ENCODE data around the gene RASGEF1C.
"Not testable (repeated sequence)": the region's sequence is repeated elsewhere in the genome, so short reads cannot be mapped to it uniquely, and the experiment has no call there.

The RASGEF1C gene

DNA sequence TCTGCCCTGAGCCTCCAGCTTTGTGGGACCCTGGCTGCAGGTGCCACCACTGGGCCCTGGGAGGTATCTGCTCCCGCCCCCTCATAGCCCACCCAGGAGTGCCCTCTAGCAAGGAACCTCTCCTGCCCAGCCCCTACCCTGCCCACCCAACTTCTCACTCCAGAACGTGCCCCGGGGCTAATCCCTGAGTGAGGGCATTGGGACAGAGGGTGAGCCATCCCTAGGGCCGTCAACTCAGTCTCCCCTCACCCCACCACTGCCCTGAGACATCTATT lies 2.7 kb upstream of the RASGEF1C start:
- no peak overlapping the region for H3K4me3 ChIP-seq (ENCODE audit: low read depth, low read length)
- no peak for DNase-seq (ENCODE audit: low read depth)
- TF ChIP-seq, protein P1, sequence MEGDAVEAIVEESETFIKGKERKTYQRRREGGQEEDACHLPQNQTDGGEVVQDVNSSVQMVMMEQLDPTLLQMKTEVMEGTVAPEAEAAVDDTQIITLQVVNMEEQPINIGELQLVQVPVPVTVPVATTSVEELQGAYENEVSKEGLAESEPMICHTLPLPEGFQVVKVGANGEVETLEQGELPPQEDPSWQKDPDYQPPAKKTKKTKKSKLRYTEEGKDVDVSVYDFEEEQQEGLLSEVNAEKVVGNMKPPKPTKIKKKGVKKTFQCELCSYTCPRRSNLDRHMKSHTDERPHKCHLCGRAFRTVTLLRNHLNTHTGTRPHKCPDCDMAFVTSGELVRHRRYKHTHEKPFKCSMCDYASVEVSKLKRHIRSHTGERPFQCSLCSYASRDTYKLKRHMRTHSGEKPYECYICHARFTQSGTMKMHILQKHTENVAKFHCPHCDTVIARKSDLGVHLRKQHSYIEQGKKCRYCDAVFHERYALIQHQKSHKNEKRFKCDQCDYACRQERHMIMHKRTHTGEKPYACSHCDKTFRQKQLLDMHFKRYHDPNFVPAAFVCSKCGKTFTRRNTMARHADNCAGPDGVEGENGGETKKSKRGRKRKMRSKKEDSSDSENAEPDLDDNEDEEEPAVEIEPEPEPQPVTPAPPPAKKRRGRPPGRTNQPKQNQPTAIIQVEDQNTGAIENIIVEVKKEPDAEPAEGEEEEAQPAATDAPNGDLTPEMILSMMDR (IDR thresholded peaks at IDR 0.05; ENCODE audit: control insufficient read depth, extremely low read depth, insufficient read depth) = no peak

DNA sequence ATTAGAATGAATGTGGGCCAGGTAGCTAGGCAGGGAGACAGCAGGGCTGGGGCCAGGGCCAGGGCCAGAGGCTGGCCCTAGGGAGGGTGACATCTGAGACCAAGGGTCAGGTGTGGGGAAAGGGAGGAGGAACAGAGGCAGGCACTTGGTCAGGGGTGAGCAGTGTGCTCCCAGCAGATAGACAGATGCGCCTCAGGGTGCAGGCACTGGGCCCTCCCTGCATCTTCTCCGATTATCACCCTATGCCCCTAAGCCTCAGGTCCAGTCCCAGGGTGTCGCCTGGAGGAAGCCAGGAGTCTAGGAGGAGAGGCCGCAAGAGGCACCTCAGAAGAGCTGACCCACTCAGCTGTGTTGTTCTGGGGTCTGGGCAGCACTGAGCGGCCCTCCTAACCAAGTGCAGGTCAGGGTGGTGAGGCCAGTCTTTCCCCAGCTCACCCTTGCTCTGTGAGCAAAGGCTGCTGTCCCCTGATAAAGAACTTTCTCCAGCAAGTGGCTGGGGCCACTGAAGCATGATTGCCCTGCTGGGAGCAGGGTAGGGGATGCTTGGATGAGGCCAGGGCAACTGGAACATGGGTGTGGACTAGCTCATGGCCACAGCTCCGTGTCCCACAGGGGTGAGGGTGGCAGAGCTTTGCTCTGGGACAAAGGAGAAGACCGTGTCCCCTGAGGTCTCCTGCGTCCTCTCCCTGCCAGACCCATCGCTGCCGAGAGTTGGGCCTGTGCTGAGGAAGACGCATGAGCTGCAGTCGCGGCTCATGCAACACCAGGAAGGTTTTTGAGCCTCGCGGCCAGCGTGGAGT lies 2.1 kb upstream of the RASGEF1C start:
- TF ChIP-seq, protein P1 (IDR thresholded peaks at IDR 0.05; ENCODE audit: control insufficient read depth, extremely low read depth, insufficient read depth) = no peak
- no peak for DNase-seq (ENCODE audit: low read depth)
- H3K4me3 ChIP-seq (ENCODE audit: low read depth, low read length) = no peak overlapping the region

DNA sequence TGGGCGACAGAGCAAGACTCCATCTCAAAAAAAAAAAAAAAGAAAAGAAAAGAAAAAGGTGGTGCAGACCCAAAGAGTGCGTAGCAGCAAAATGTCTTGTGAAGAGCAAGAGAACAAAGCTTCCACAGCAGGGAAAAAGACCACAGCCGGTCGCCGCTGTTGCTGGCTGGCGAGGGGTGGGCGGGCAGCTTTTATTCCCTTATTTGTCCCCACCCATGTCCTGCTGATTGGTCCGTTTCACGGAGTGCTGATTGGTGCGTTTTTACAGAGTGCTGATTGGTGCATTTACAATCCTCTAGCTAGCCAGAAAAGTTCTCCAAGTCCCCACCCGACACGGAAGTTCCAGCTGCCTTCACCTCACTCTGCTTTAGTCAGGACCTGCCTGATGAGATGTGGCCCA lies 1.1 kb upstream of the RASGEF1C start:
- H3K4me3 ChIP-seq (ENCODE audit: low read depth, low read length); DNase-seq (ENCODE audit: low read depth): not testable (repeated sequence)

- peak overlapping the region; percentile 39 for H3K4me3 ChIP-seq (ENCODE audit: low read depth, low read length)
- no peak for DNase-seq (ENCODE audit: low read depth)
- TF ChIP-seq, protein P1 (IDR thresholded peaks at IDR 0.05; ENCODE audit: control insufficient read depth, extremely low read depth, insufficient read depth) = peak; percentile 9; the same call in 1 of the 2 replicates
These were observed 453 bp downstream of the RASGEF1C start for GRCh38 chr5:180208435-180209081.

DNA sequence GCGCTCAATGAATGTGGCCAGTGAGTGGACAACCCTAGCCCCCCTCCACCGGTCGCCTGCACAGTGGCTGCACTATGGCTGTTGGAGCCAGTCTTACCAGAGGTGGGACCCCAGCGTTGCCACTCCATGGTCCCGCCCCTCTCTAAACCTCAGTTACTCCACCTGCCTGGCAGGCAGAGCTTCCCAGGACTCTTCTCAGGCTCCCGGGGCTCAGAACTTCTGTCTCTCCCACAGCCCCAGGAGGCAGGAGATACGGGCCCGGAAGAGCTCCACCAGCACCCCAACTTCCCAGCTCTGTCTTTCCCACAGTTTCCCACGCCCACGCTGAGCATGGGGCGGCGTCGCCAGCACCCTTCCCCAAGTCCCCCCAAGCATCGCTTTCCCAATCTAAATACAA lies 975 bp downstream of the RASGEF1C start:
- TF ChIP-seq, protein P1 (IDR thresholded peaks at IDR 0.05; ENCODE audit: control insufficient read depth, extremely low read depth, insufficient read depth) = no peak
- no peak for DNase-seq (ENCODE audit: low read depth)
- H3K4me3 ChIP-seq (ENCODE audit: low read depth, low read length) = peak overlapping the region; percentile 39

DNA sequence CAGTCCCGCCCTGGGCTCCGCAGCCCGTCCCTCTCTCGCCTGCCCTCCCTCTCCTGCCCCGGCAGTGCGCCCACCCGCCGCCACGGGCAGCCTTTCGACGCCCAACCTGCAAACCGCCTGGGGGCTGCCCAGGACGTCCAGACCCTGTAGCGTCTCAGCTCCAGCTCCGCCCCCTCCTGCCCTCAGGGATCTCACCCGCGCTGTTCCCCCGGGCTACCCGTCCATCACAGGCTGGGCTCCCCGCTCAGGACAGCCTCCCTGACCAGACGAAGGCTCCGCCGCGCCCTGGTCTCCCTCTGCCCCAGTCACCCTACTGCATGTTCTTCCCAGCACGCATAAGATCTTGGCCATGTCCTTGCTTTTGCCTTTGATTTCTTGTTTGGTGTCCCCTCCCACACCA lies 1.4 kb downstream of the RASGEF1C start:
- no peak for DNase-seq (ENCODE audit: low read depth)
- no peak overlapping the region for H3K4me3 ChIP-seq (ENCODE audit: low read depth, low read length)
- TF ChIP-seq, protein P1 (IDR thresholded peaks at IDR 0.05; ENCODE audit: control insufficient read depth, extremely low read depth, insufficient read depth) = no peak

DNA sequence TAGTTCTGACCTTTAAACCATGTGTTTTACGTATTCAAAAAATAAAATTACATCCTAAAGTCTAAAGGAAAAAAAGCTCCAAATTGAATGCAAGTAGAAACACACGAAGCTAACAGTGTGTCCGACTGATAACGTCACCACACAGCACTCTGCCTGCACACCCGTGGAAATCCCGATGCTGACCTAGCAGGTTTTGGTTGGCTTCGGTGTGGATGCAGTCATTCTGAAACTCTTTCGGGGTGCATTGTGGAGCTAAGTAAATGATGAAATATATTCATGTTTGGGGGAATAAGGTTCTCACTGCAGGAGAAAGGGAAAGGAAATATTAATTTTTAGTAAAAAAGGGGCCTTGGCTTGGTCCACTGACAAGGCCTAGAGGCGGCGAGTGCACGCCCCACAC lies 2.0 kb downstream of the RASGEF1C start:
- TF ChIP-seq, protein P1 (IDR thresholded peaks at IDR 0.05; ENCODE audit: control insufficient read depth, extremely low read depth, insufficient read depth) = no peak
- H3K4me3 ChIP-seq (ENCODE audit: low read depth, low read length) = no peak overlapping the region
- DNase-seq (ENCODE audit: low read depth) = no peak

Measured in LNCaP clone FGC (cell line).